Left lung (tissue), 10 donors: Measurements from ENCODE around the gene KSR1. TPM values are rescaled to one million over a fixed set of nuclear protein-coding genes. Genes with fewer than 3 reads are reported as not detected.

ENCODE experiments used
- ATAC-seq: fragments of 200-7000 bp; cut with Tn5 transposase; one replicate; pipeline ENCODE4 v1.9.1; 2020; ENCODE audit warnings: moderate library complexity
- DNase-seq, 4 donors: peaks; one replicate each; pipeline ENCODE4 v3.0.0-alpha.2; 2013 to 2020
- H3K27ac ChIP-seq, 2 donors: fragments of 200-600 bp; sonication (generic) in 1 of 2; one replicate each; pipeline versions ENCODE4 v1.5.0 to v1.8.0; 2020 to 2021
- H3K27me3 ChIP-seq, 2 donors: fragments of 200-600 bp; sonication (generic) in 1 of 2; one replicate each; pipeline versions ENCODE4 v1.5.0 to v1.8.0; 2020 to 2021
- H3K36me3 ChIP-seq, 2 donors: fragments of 200-600 bp; sonication (generic) in 1 of 2; one replicate each; pipeline versions ENCODE4 v1.5.0 to v1.8.0; 2020 to 2021
- H3K4me1 ChIP-seq, 2 donors: fragments of 200-600 bp; one replicate each; pipeline ENCODE4 v1.8.0; 2021
- H3K4me3 ChIP-seq, 2 donors: fragments of 200-600 bp; sonication (generic) in 1 of 2; one replicate each; pipeline versions ENCODE4 v1.5.0 to v1.8.0; 2020 to 2021; ENCODE audit warnings: mild to moderate bottlenecking in 1 of 2
- H3K9me3 ChIP-seq, 2 donors: fragments of 200-600 bp; sonication (generic) in 1 of 2; one replicate each; pipeline versions ENCODE4 v1.5.0 to v1.8.0; 2020 to 2021
- intact Hi-C, 2 donors: fragments of 100-400 bp; cut with DNase I; formaldehyde crosslinking; loops; one replicate each; pipeline versions ENCODE4 v1.11.2 to v1.14.2; 2022
- polyA plus RNA-seq, 6 donors: library from polyadenylated mRNA; unstranded; fragments of 120-200 nt; gene quantifications; one replicate each; pipeline ENCODE4 v1.2.1, GENCODE V29; 2013; ENCODE audit not compliant: insufficient read length in 6 of 6
- total RNA-seq, 2 donors: library from RNA; stranded (reverse); fragmentation: NEBNext Ultra II Directional; extraction: Animal tissue kit (Norgen Biotek cat#: 25700); gene quantifications; one replicate each; pipeline ENCODE4 v1.2.1, GENCODE V29; 2021
- TF ChIP-seq, protein P1 (sequence below), 2 donors: fragments of 200-600 bp; sonication (generic) in 1 of 2; IDR thresholded peaks; one replicate each; pipeline versions ENCODE4 v1.5.0 to v1.8.0; 2021; ENCODE audit warnings: antibody characterized with exemption in 2 of 2
- donor health status: DM: no; HTN: yes; CAD: no.
- donor health status: DM: no; HTN: no; CAD: no.

KSR1 gene
- total and polyA plus RNA-seq, 8 donors, result 35.0 to 70.0 (median 62.5) TPM

- peak overlapping the region; percentile 91 to 92 for H3K27ac ChIP-seq
- TF ChIP-seq, protein P1, sequence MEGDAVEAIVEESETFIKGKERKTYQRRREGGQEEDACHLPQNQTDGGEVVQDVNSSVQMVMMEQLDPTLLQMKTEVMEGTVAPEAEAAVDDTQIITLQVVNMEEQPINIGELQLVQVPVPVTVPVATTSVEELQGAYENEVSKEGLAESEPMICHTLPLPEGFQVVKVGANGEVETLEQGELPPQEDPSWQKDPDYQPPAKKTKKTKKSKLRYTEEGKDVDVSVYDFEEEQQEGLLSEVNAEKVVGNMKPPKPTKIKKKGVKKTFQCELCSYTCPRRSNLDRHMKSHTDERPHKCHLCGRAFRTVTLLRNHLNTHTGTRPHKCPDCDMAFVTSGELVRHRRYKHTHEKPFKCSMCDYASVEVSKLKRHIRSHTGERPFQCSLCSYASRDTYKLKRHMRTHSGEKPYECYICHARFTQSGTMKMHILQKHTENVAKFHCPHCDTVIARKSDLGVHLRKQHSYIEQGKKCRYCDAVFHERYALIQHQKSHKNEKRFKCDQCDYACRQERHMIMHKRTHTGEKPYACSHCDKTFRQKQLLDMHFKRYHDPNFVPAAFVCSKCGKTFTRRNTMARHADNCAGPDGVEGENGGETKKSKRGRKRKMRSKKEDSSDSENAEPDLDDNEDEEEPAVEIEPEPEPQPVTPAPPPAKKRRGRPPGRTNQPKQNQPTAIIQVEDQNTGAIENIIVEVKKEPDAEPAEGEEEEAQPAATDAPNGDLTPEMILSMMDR (IDR thresholded peaks at IDR 0.05), result no peak
Measured at GRCh38 chr17:27539794-27540317, 83.6 kb downstream of the KSR1 start.

DNA sequence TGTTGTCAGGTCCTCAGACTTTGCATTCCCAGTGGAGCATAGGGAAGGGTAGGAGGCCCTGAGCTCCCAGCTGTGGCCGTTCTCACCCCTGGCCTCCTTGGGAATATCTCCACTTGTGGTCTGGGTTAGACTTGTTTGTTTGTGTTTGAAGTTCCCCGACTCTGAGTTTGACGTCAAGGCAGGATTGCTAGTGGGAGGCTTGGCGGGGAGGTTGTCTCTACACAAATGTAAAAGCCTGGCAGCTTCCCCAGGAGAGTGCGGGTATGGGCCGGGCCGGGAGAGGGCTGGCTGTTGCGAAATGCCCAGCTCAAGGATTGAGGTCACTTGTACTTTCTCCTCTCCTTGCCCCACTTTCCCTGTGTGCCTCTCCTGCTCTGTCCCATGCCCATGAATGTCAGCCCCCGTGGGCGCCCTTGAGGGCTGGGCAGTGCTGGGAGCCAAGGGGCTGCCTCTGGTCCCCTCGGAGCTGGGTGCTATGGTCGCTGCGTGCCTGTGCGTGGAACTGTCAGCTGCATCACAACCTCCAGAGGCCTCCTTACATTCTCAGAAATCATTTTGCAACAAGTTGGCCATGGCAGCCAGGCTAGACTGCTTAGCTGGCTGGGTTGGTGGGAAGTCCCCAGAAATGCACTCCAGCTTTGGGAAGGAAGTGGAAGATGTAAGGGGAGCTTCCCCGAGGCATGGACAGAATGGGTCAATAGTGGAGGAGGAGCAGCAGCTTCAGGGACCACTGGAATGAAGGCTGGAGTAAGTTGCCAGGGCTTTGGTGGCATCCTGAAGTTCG, 84.3 kb downstream of the KSR1 start:
- peak; percentile 92 for ATAC-seq
- TF ChIP-seq, protein P1 (IDR thresholded peaks at IDR 0.05), result no peak
- Histone ChIP-seq H3K4me3 (no peak overlapping the region), H3K4me1 (peaks cover 37 to 63% of the 10 kb centered on the region in 2 donors), H3K27me3 (no peaks in the 10 kb centered on the region), H3K27ac (peak overlapping the region; percentile 91 to 92), H3K9me3 (no peaks in the 10 kb centered on the region), H3K36me3 (no peaks in the 10 kb centered on the region)
- intact Hi-C loops, result no loop called here
- peak; percentile 80 to 95 (median 93) for DNase-seq

More at GRCh38 chr17:27539794-27540317, 83.6 kb downstream of the KSR1 start:
- peaks cover 32 to 63% of the 10 kb centered on the region in 2 donors for H3K4me1 ChIP-seq
- no peaks in the 10 kb centered on the region for H3K27me3 ChIP-seq
- intact Hi-C loops, result no loop called here
- no peak for ATAC-seq
- H3K4me3 ChIP-seq, result no peak overlapping the region
- H3K9me3 ChIP-seq, result no peaks in the 10 kb centered on the region
- no peak for DNase-seq
- no peaks in the 10 kb centered on the region for H3K36me3 ChIP-seq

DNA sequence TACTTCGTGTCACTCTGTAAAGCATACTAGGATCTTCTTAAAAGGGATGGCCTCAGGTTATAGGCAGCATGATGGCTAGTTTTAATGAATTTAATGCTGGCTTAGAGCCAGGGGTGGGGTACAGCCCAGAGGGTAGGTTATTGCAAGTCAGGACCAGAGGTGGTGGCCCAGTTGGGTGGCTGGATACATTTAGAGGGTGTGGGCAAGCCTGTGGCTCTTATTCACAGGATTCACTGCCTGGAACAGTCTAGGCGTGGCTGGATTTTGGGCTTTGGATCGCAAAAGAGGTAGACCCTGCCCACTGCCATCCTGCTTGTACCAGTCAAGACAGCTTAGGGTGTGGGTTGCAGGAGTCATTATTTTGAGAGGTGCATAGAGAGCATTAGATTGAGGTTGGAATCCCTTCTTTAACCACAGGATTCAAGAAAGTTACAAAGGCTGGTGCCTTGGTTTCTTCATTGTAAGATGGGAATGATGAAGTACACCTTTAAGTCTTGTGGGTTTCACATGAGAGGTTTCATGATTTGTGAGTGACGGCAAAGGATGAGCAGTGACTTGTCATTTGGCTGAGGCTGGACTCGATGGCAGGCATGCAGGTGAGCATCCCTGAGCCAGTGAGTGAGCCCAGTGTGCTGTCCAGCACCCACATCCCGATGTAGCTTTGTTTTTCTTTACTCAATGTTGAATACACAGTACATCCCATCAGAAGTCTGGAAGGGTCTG, 85.2 kb downstream of the KSR1 start:
- DNase-seq (no peak), ATAC-seq (no peak)
- no peaks in the 10 kb centered on the region for H3K36me3 ChIP-seq
- TF ChIP-seq, protein P1 (IDR thresholded peaks at IDR 0.05), result no peak
- H3K4me3 ChIP-seq, result no peak overlapping the region
- H3K27ac ChIP-seq, result peak overlapping the region; percentile 91 to 92
- peaks cover 31 to 63% of the 10 kb centered on the region in 2 donors for H3K4me1 ChIP-seq
- H3K27me3 ChIP-seq, result no peaks in the 10 kb centered on the region
- no peaks in the 10 kb centered on the region for H3K9me3 ChIP-seq
- intact Hi-C loops, result no loop called here

DNA sequence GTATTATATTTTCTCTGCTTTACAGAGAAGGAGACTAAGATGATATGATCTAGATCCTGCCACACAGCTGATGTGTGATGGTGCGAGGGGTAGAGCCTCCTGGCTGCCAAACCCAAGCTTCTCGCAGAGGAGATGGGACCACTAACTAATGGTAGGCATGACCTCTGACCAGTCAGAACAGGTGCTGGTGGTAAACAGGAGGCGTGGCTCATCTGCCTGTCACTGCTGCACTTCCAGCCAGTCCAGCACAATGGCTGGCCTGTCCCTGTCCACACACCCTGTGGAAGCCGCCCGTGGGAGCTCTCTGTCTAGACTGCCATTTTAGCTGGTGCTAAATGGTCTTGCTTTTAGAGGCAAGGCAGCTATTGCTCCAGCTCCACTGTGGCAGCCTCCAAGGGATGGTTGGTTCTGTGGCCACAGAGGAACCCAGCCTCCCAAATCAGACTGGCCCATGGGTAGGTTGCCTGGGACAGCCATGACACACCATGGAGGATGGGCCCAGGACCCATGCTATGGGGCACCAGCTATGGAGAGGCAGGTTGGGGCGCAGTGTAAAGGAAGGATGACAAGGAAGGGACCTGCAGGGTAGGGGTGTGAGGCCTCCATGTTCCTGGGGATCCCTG, 86.7 kb downstream of the KSR1 start:
- Histone ChIP-seq H3K27me3 (no peaks in the 10 kb centered on the region), H3K4me1 (peaks cover 31 to 71% of the 10 kb centered on the region in 2 donors), H3K36me3 (no peaks in the 10 kb centered on the region), H3K4me3 (no peak overlapping the region), H3K9me3 (no peaks in the 10 kb centered on the region), H3K27ac (no peak overlapping the region)
- TF ChIP-seq, protein P1 (IDR thresholded peaks at IDR 0.05), result no peak
- no peak for DNase-seq
- intact Hi-C loops, result no loop called here
- ATAC-seq, result no peak
